Measurements from ENCODE around the gene UGT3A2. TPM values are rescaled to one million over a fixed set of nuclear protein-coding genes. Genes with fewer than 3 reads are reported as not detected.

The UGT3A2 gene
- total and polyA plus RNA-seq, 2 of the 8 experiments (the other 6 are each of a cell fraction or from before 2014, with no cell fraction given): 19.4 to 28.8 TPM

DNA sequence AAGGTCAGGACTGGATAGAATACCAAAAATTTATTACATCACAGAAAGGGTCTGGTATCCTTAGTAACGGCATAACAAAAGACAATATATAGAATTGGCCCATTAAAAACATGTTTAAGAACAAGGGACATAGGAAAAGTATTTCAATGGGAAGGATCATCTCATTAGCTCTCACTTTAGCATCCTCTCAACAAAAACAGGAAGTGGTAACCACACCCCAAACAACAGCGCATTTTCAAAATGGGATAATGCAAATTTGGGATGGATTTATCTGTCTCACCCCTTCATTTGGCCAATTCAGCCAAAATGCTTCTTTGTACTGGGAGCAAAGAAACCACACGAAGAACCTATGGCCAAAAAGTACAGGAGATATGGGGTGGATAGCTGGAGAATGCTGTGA is 65.7 kb downstream of the UGT3A2 start:
- Histone ChIP-seq H3K18ac (ENCODE audit: extremely low read depth, low read length) (no peak overlapping the region), H2AFZ (ENCODE audit: low read length) (no peak overlapping the region), H3K9ac (replicated peaks in 1 of 4; ENCODE audit: extremely low read depth in 1 of 4, low read depth in 3 of 4, low read length in 3 of 4) (no peak overlapping the region), H3K79me2 (ENCODE audit: control insufficient read depth in 1 of 2, insufficient read depth in 2 of 2, low read length in 2 of 2) (no peaks in the 10 kb centered on the region), H3K4me3 (ENCODE audit: extremely low read depth in 1 of 4, insufficient read depth in 2 of 4, low read depth in 3 of 4, low read length in 4 of 4) (no peak overlapping the region), H3K4ac (replicated peaks; ENCODE audit: insufficient read length, low read depth, low read length) (no peak overlapping the region), H3K4me2 (ENCODE audit: insufficient read depth in 1 of 2, low read depth in 2 of 2, low read length in 2 of 2) (no peak overlapping the region), H3K36me3 (ENCODE audit: control insufficient read depth in 2 of 4, insufficient read depth in 4 of 4, low read length in 3 of 4) (no peaks in the 10 kb centered on the region), H3K27ac (ENCODE audit: low read depth, low read length) (no peak overlapping the region), H2BK5ac (ENCODE audit: low read depth, low read length) (no peak overlapping the region), H2BK20ac (ENCODE audit: low read length) (no peak overlapping the region), H4K20me1 (replicated peaks in 1 of 2; ENCODE audit: control insufficient read depth in 1 of 2, insufficient read depth in 2 of 2, low read length in 2 of 2) (no peaks in the 10 kb centered on the region), H3K4me1 (replicated peaks in 1 of 4; ENCODE audit: control insufficient read depth in 3 of 4, insufficient read depth in 4 of 4, low read length in 3 of 4) (no peaks in the 10 kb centered on the region), H4K8ac (ENCODE audit: extremely low read depth, insufficient read depth, low read length) (no peak overlapping the region), H3K56ac (replicated peaks; ENCODE audit: insufficient read length, low read depth, low read length) (no peak overlapping the region), H4K5ac (ENCODE audit: insufficient read length, low read depth, low read length) (no peak overlapping the region), H3K27me3 (replicated peaks in 1 of 4; ENCODE audit: control insufficient read depth in 3 of 4, extremely low read depth in 1 of 4, insufficient read depth in 3 of 4, low read length in 3 of 4) (no peaks in the 10 kb centered on the region), H3K23me2 (ENCODE audit: low read depth, low read length) (no peaks in the 10 kb centered on the region; the same call in 1 of the 2 replicates), H2AK5ac (ENCODE audit: low read depth, low read length) (no peak overlapping the region), H4K91ac (replicated peaks; ENCODE audit: insufficient read length, low read length) (no peak overlapping the region), H3K79me1 (ENCODE audit: low read depth, low read length) (no peaks in the 10 kb centered on the region), H2BK15ac (ENCODE audit: low read length) (no peak overlapping the region), H3K14ac (ENCODE audit: insufficient read length) (no peak overlapping the region), H3K9me3 (ENCODE audit: insufficient read depth in 2 of 2, low read depth in 1 of 2, low read length in 1 of 2) (no peaks in the 10 kb centered on the region), H2BK12ac (ENCODE audit: low read depth, low read length) (no peak overlapping the region), H3K23ac (ENCODE audit: insufficient read length) (no peak overlapping the region), H2BK120ac (replicated peaks; ENCODE audit: low read depth, low read length) (no peak overlapping the region)
- POLR2A ChIA-PET (ENCODE audit: partially characterized antibody): no interaction called here
- FAIRE-seq (no peak), DNase-seq (ENCODE audit: low read depth in 1 of 2, low spot score in 2 of 2) (no peak)
- WGBS, 2 experiments (ENCODE audit: extremely low coverage in 1 of 2, insufficient coverage in 1 of 2, insufficient read length in 1 of 2, insufficient replicate concordance in 2 of 2, low coverage in 1 of 2, low lambda C conversion rate in 2 of 2, missing lambda C conversion rate in 1 of 2): 92% methylated on average over 3 of the region's 3 CpGs; no CpG with 5 or more reads in 1 of the 2 experiments
- CTCF ChIA-PET (ENCODE audit: partially characterized antibody): interaction anchor here (1.6 kb wide), 1 partner anchor 40 kb away, joined by 3 read pairs; no protein-coding TSS in a partner anchor

All from H1 (cell line).